Suppressor macrophage treated with lipopolysaccharide for 4 hours (primary cell): ENCODE measurements around the gene SLC6A20.
"Not testable (repeated sequence)": the region's sequence is repeated elsewhere in the genome, so short reads cannot be mapped to it uniquely, and the experiment has no call there.

Experiments
- DNase-seq: peaks from one replicate; pipeline ENCODE4 v3.0.0-alpha.2; 2020

SLC6A20 gene

GRCh38 chr3:45777746-45778386, 18.5 kb downstream of the SLC6A20 start:
- no peak for DNase-seq

GRCh38 chr3:45777111-45777745, 19.1 kb downstream of the SLC6A20 start:
- DNase-seq: no peak

- no peak for DNase-seq
Measured at GRCh38 chr3:45776611-45777010, 19.7 kb downstream of the SLC6A20 start.

GRCh38 chr3:45776301-45776595, 20.1 kb downstream of the SLC6A20 start:
- no peak for DNase-seq

- DNase-seq: no peak
Measured at GRCh38 chr3:45775571-45776300, 20.6 kb downstream of the SLC6A20 start.

- no peak for DNase-seq
Measured at GRCh38 chr3:45774581-45775521, 21.5 kb downstream of the SLC6A20 start.

GRCh38 chr3:45773714-45774449, 22.5 kb downstream of the SLC6A20 start:
- no peak for DNase-seq

- DNase-seq: no peak
Measured at GRCh38 chr3:45773072-45773471, 23.3 kb downstream of the SLC6A20 start.

- no peak for DNase-seq
Measured at GRCh38 chr3:45772341-45773035, 23.8 kb downstream of the SLC6A20 start.

- DNase-seq: no peak
Measured at GRCh38 chr3:45771831-45772230, 24.5 kb downstream of the SLC6A20 start.

GRCh38 chr3:45771166-45771775, 25.1 kb downstream of the SLC6A20 start:
- DNase-seq: no peak

GRCh38 chr3:45765958-45766357, 30.4 kb downstream of the SLC6A20 start:
- no peak for DNase-seq

- no peak for DNase-seq
Measured at GRCh38 chr3:45765266-45765851, 31.0 kb downstream of the SLC6A20 start.

GRCh38 chr3:45763303-45763675, 33.0 kb downstream of the SLC6A20 start:
- no peak for DNase-seq

GRCh38 chr3:45762647-45763302, 33.6 kb downstream of the SLC6A20 start:
- DNase-seq: no peak

GRCh38 chr3:45761831-45762230, 34.5 kb downstream of the SLC6A20 start:
- no peak for DNase-seq

- DNase-seq: peak; percentile 53
Measured at GRCh38 chr3:45760878-45761711, 35.2 kb downstream of the SLC6A20 start.

GRCh38 chr3:45759851-45760250, 36.5 kb downstream of the SLC6A20 start:
- no peak for DNase-seq

GRCh38 chr3:45758871-45759270, 37.5 kb downstream of the SLC6A20 start:
- DNase-seq: no peak

GRCh38 chr3:45757141-45757540, 39.2 kb downstream of the SLC6A20 start:
- not testable (repeated sequence) for DNase-seq
